GM12892 (cell line): ENCODE results near the gene MLXIP.
"Not testable (repeated sequence)": the region's sequence is repeated elsewhere in the genome, so short reads cannot be mapped to it uniquely, and the experiment has no call there.

Source experiments
- DNase-seq: peaks from one replicate; pipeline ENCODE4 v3.0.0; 2011; ENCODE audit not compliant: insufficient read length
- FAIRE-seq: peaks from 2 replicates; lab custom pipeline; 2011; peaks lifted over from hg19 to GRCh38; lab: Jason Lieb, UNC
- POLR2A ChIP-seq: IDR thresholded peaks from 2 replicates; pipeline ENCODE4 v1.6.1; 2011; ENCODE audit warnings: low read depth, low read length, control low read depth
- POLR2AphosphoS5 ChIP-seq: IDR thresholded peaks from 2 replicates; pipeline ENCODE4 v1.6.1; 2011; ENCODE audit warnings: low read depth, low read length, control low read depth
- TAF1 ChIP-seq: IDR thresholded peaks from 2 replicates; pipeline ENCODE4 v1.6.1; 2011; ENCODE audit warnings: low read depth, mild to moderate bottlenecking, control low read depth, low read length, borderline replicate concordance

The MLXIP gene

GRCh38 chr12:122042910-122043309 lies 35.6 kb upstream of the MLXIP start:
- DNase-seq (no peak), FAIRE-seq (no peak)
- TF ChIP-seq POLR2A = no peak
- no peak for TF ChIP-seq TAF1
- no peak for TF ChIP-seq POLR2AphosphoS5

- TF ChIP-seq TAF1 = no peak
- no peak for TF ChIP-seq POLR2A
- no peak for TF ChIP-seq POLR2AphosphoS5
- no peak for FAIRE-seq
- DNase-seq = no peak
These were observed 35.1 kb upstream of the MLXIP start for GRCh38 chr12:122043476-122043875.

- no peak for DNase-seq
These were observed 33.3 kb upstream of the MLXIP start for GRCh38 chr12:122045262-122045661.

GRCh38 chr12:122046145-122046544 lies 32.4 kb upstream of the MLXIP start:
- DNase-seq = no peak
- FAIRE-seq = no peak
- TF ChIP-seq TAF1 (no peak), POLR2AphosphoS5 (no peak), POLR2A (no peak)

More at GRCh38 chr12:122045262-122045661, 33.3 kb upstream of the MLXIP start:
- TF ChIP-seq POLR2A = no peak
- no peak for TF ChIP-seq POLR2AphosphoS5
- TF ChIP-seq TAF1 = no peak
- no peak for FAIRE-seq

- DNase-seq (no peak), FAIRE-seq (no peak)
- TF ChIP-seq POLR2AphosphoS5 = no peak
These were observed 30.4 kb upstream of the MLXIP start for GRCh38 chr12:122048151-122048550.

GRCh38 chr12:122049827-122050226 lies 28.7 kb upstream of the MLXIP start:
- no peak for TF ChIP-seq POLR2AphosphoS5
- no peak for TF ChIP-seq POLR2A
- no peak for TF ChIP-seq TAF1
- FAIRE-seq = no peak

GRCh38 chr12:122050706-122051105 lies 27.9 kb upstream of the MLXIP start:
- FAIRE-seq (no peak), DNase-seq (no peak)
- no peak for TF ChIP-seq POLR2A
- TF ChIP-seq TAF1 = no peak
- TF ChIP-seq POLR2AphosphoS5 = no peak

More at GRCh38 chr12:122049827-122050226, 28.7 kb upstream of the MLXIP start:
- DNase-seq = no peak

GRCh38 chr12:122051231-122051876 lies 27.2 kb upstream of the MLXIP start:
- no peak for DNase-seq
- TF ChIP-seq POLR2A (no peak), POLR2AphosphoS5 (no peak), TAF1 (no peak)
- no peak for FAIRE-seq

GRCh38 chr12:122052285-122052684 lies 26.3 kb upstream of the MLXIP start:
- FAIRE-seq = no peak
- DNase-seq = no peak
- TF ChIP-seq POLR2A = no peak
- TF ChIP-seq POLR2AphosphoS5 = no peak
- TF ChIP-seq TAF1 = no peak

GRCh38 chr12:122054842-122055520 lies 23.6 kb upstream of the MLXIP start:
- no peak for FAIRE-seq
- TF ChIP-seq POLR2A (no peak), POLR2AphosphoS5 (no peak), TAF1 (no peak)
- DNase-seq = no peak

GRCh38 chr12:122056406-122056805 lies 22.1 kb upstream of the MLXIP start:
- DNase-seq, FAIRE-seq: not testable (repeated sequence)
